Measurements from ENCODE around the gene TMEM240.
A peak's percentile ranks its signal among the peaks of the same experiment; 100 is the strongest.
"Not testable (repeated sequence)": the region's sequence is repeated elsewhere in the genome, so short reads cannot be mapped to it uniquely, and the experiment has no call there.

TMEM240 gene

GRCh38 chr1:1511533-1512285, 28.7 kb downstream of the TMEM240 start, which contains the start of gene ATAD3A:
Gene ATAD3A, plus strand, starts transcription at chr1:1512162. Its CDS starts 107 bp downstream, at chr1:1512269.
- peak; percentile 97 for DNase-seq

GRCh38 chr1:1510912-1511532, 29.4 kb downstream of the TMEM240 start:
- H3K4me1 Mint-ChIP-seq (ENCODE audit: low read depth) = peaks cover 17% of the 10 kb centered on the region
- no peaks in the 10 kb centered on the region for H3K9me3 Mint-ChIP-seq
- DNase-seq = no peak
- peak overlapping the region; percentile 85 for H3K4me3 Mint-ChIP-seq
- H3K36me3 Mint-ChIP-seq (ENCODE audit: low read depth) = peaks cover 28% of the 10 kb centered on the region
- H3K27me3 Mint-ChIP-seq = no peaks in the 10 kb centered on the region
- H3K27ac Mint-ChIP-seq = peak overlapping the region; percentile 92

More at GRCh38 chr1:1511533-1512285, 28.7 kb downstream of the TMEM240 start, which contains the start of gene ATAD3A:
- peak within 1 kb of the TSS; percentile 93 for H3K27ac Mint-ChIP-seq
- no peaks in the 10 kb centered on the region for H3K9me3 Mint-ChIP-seq
- H3K4me1 Mint-ChIP-seq (ENCODE audit: low read depth) = peaks cover 15% of the 10 kb centered on the region
- H3K27me3 Mint-ChIP-seq = no peaks in the 10 kb centered on the region
- H3K36me3 Mint-ChIP-seq (ENCODE audit: low read depth) = peaks cover 35% of the 10 kb centered on the region
- H3K4me3 Mint-ChIP-seq = peak within 1 kb of the TSS; percentile 85

GRCh38 chr1:1509465-1509850, 31.0 kb downstream of the TMEM240 start:
- H3K4me1 Mint-ChIP-seq (ENCODE audit: low read depth) = peaks cover 23% of the 10 kb centered on the region
- H3K27ac Mint-ChIP-seq, DNase-seq, H3K4me3 Mint-ChIP-seq, H3K9me3 Mint-ChIP-seq, H3K27me3 Mint-ChIP-seq: not testable (repeated sequence)
- H3K36me3 Mint-ChIP-seq (ENCODE audit: low read depth) = peaks cover 14% of the 10 kb centered on the region

GRCh38 chr1:1508775-1509464, 31.5 kb downstream of the TMEM240 start:
- H3K4me1 Mint-ChIP-seq (ENCODE audit: low read depth) = peaks cover 22% of the 10 kb centered on the region
- not testable (repeated sequence) for H3K9me3 Mint-ChIP-seq; H3K27me3 Mint-ChIP-seq; DNase-seq; H3K4me3 Mint-ChIP-seq; H3K36me3 Mint-ChIP-seq (ENCODE audit: low read depth); H3K27ac Mint-ChIP-seq

GRCh38 chr1:1507305-1507704, 33.1 kb downstream of the TMEM240 start:
- Mint-ChIP-seq H3K27me3 (no peaks in the 10 kb centered on the region), H3K27ac (no peak overlapping the region)

GRCh38 chr1:1505801-1506200, 34.6 kb downstream of the TMEM240 start:
- not testable (repeated sequence) for H3K9me3 Mint-ChIP-seq; H3K27me3 Mint-ChIP-seq; DNase-seq; H3K27ac Mint-ChIP-seq; H3K36me3 Mint-ChIP-seq (ENCODE audit: low read depth)
- H3K4me3 Mint-ChIP-seq = peak overlapping the region; percentile 32
- peaks cover 15% of the 10 kb centered on the region for H3K4me1 Mint-ChIP-seq (ENCODE audit: low read depth)

More at GRCh38 chr1:1507305-1507704, 33.1 kb downstream of the TMEM240 start:
- Mint-ChIP-seq H3K9me3 (no peaks in the 10 kb centered on the region), H3K4me1 (ENCODE audit: low read depth) (peaks cover 19% of the 10 kb centered on the region), H3K4me3 (no peak overlapping the region), H3K36me3 (ENCODE audit: low read depth) (peaks cover 5% of the 10 kb centered on the region)
- DNase-seq = no peak

GRCh38 chr1:1505366-1505798, 35.0 kb downstream of the TMEM240 start:
- DNase-seq; H3K9me3 Mint-ChIP-seq; H3K27me3 Mint-ChIP-seq; H3K36me3 Mint-ChIP-seq (ENCODE audit: low read depth): not testable (repeated sequence)
- peak overlapping the region; percentile 92 for H3K27ac Mint-ChIP-seq
- H3K4me1 Mint-ChIP-seq (ENCODE audit: low read depth) = peaks cover 14% of the 10 kb centered on the region
- H3K4me3 Mint-ChIP-seq = peak overlapping the region; percentile 47

GRCh38 chr1:1504777-1505365, 35.6 kb downstream of the TMEM240 start:
- Mint-ChIP-seq H3K27ac (peak overlapping the region; percentile 92), H3K4me3 (peak overlapping the region; percentile 47), H3K4me1 (ENCODE audit: low read depth) (peaks cover 14% of the 10 kb centered on the region)
- peak; percentile 79 for DNase-seq
- not testable (repeated sequence) for H3K27me3 Mint-ChIP-seq; H3K36me3 Mint-ChIP-seq (ENCODE audit: low read depth); H3K9me3 Mint-ChIP-seq

GRCh38 chr1:1495461-1495975, 44.9 kb downstream of the TMEM240 start:
- H3K36me3 Mint-ChIP-seq (ENCODE audit: low read depth) = peaks cover 57% of the 10 kb centered on the region
- DNase-seq = not testable (repeated sequence)

GRCh38 chr1:1494311-1494710, 46.1 kb downstream of the TMEM240 start:
- H3K27me3 Mint-ChIP-seq; DNase-seq; H3K4me3 Mint-ChIP-seq; H3K9me3 Mint-ChIP-seq; H3K27ac Mint-ChIP-seq; H3K4me1 Mint-ChIP-seq (ENCODE audit: low read depth): not testable (repeated sequence)
- H3K36me3 Mint-ChIP-seq (ENCODE audit: low read depth) = peaks cover 69% of the 10 kb centered on the region

More at GRCh38 chr1:1495461-1495975, 44.9 kb downstream of the TMEM240 start:
- H3K9me3 Mint-ChIP-seq; H3K27me3 Mint-ChIP-seq; H3K4me3 Mint-ChIP-seq; H3K4me1 Mint-ChIP-seq (ENCODE audit: low read depth): not testable (repeated sequence)
- H3K27ac Mint-ChIP-seq = peak overlapping the region; percentile 50

- Mint-ChIP-seq H3K9me3 (peaks cover 3% of the 10 kb centered on the region), H3K27ac (no peak overlapping the region), H3K4me1 (ENCODE audit: low read depth) (no peaks in the 10 kb centered on the region), H3K36me3 (ENCODE audit: low read depth) (peaks cover 93% of the 10 kb centered on the region), H3K4me3 (no peak overlapping the region), H3K27me3 (no peaks in the 10 kb centered on the region)
- DNase-seq = no peak
Measured at GRCh38 chr1:1491601-1492000, 48.8 kb downstream of the TMEM240 start.

- no peaks in the 10 kb centered on the region for H3K27me3 Mint-ChIP-seq
- no peaks in the 10 kb centered on the region for H3K4me1 Mint-ChIP-seq (ENCODE audit: low read depth)
- no peak for DNase-seq
- H3K27ac Mint-ChIP-seq = no peak overlapping the region
- peaks cover 3% of the 10 kb centered on the region for H3K9me3 Mint-ChIP-seq
- H3K36me3 Mint-ChIP-seq (ENCODE audit: low read depth) = peaks cover 92% of the 10 kb centered on the region
- no peak overlapping the region for H3K4me3 Mint-ChIP-seq
Measured at GRCh38 chr1:1490633-1491230, 49.7 kb downstream of the TMEM240 start.

- Mint-ChIP-seq H3K27ac (no peak overlapping the region), H3K27me3 (no peaks in the 10 kb centered on the region), H3K9me3 (peaks cover 3% of the 10 kb centered on the region), H3K4me3 (no peak overlapping the region), H3K36me3 (ENCODE audit: low read depth) (peaks cover 91% of the 10 kb centered on the region), H3K4me1 (ENCODE audit: low read depth) (no peaks in the 10 kb centered on the region)
- no peak for DNase-seq
Measured at GRCh38 chr1:1489861-1490260, 50.6 kb downstream of the TMEM240 start.

GRCh38 chr1:1489231-1489630, 51.2 kb downstream of the TMEM240 start:
- Mint-ChIP-seq H3K27ac (no peak overlapping the region), H3K4me3 (no peak overlapping the region), H3K36me3 (ENCODE audit: low read depth) (peaks cover 91% of the 10 kb centered on the region), H3K4me1 (ENCODE audit: low read depth) (no peaks in the 10 kb centered on the region), H3K9me3 (peaks cover 3% of the 10 kb centered on the region), H3K27me3 (no peaks in the 10 kb centered on the region)
- no peak for DNase-seq
